Ovary (tissue), 3 donors: ENCODE measurements around the gene PSMA4.
A peak's percentile ranks its signal among the peaks of the same experiment; 100 is the strongest.

ENCODE experiments used
- CTCF ChIP-seq, 3 donors: fragments of 450-650 bp in 2 of 3; fragments of 200-600 bp in 1 of 3; IDR thresholded peaks; one replicate each; pipeline versions ENCODE4 v1.5.1 to v1.8.0; 2016 to 2022; ENCODE audit warnings: antibody characterized with exemption in 3 of 3, mild to moderate bottlenecking in 1 of 3
- EP300 ChIP-seq: sonication (generic); formaldehyde crosslinking; IDR thresholded peaks from one replicate; pipeline ENCODE4 v1.6.1; 2017; ENCODE audit warnings: antibody characterized with exemption
- POLR2A ChIP-seq: fragments of 450-650 bp; IDR thresholded peaks from one replicate; pipeline ENCODE4 v1.6.1; 2017; ENCODE audit warnings: antibody characterized with exemption, mild to moderate bottlenecking, moderate library complexity
- donor health status: DM: no; HTN: no; CAD: no.

DNA sequence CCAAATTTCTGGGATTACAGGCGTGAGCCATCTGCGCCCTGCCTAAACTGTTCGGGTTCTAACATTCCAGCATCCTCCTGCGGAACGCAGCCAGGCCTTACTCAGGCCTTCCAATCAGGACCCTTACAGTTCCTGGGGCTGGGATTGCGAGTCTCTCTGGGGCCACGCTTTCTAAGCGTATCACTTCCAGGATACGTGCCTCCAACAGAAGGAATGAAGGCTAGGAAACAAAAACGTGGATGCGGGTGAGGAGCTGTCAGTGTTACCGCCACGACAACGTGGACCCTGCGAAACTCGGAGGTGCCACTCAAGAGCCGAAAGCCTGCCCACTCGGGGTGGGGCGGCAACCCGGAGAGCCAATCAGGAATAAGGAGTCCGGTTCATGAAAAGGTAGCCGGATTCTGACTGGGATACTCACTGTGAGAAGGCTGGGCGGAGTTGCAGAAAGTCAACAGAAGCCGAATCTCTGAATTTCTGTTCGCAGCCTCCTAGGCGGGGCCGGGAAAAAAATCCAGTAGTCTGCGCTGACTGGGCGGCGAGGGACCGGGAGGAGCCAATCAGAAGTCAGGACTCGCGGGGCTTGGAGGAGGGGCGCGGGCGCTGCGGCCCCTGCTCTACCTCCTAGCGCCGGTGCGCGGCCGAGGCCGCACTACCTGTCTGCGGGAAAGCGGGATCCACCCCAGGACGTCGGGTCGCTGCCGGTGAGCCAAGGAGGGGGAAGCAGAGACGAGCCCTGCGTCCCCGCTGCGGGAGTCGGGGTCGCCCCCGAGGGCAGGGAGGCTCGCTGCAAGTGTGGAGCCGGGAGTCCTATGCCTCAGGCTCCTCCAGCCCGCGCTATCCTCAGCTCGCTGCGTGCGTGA lies 33.0 kb upstream of the PSMA4 start, which contains the start of gene HYKK:
- TF ChIP-seq CTCF (IDR thresholded peaks at IDR 0.05): peak in 2 of 3 donors; percentile 20 to 26
- no peak for TF ChIP-seq EP300
- TF ChIP-seq POLR2A: no peak
